Panc1 (cell line): ENCODE measurements around the gene GPR27.

Experiments
- CTCF ChIP-seq: fragments of 450-650 bp; IDR thresholded peaks from 2 replicates; pipeline ENCODE4 v1.5.1; 2017; ENCODE audit warnings: mild to moderate bottlenecking
- REST ChIP-seq, 2 experiments: IDR thresholded peaks; 2 replicates each; pipeline ENCODE4 v1.6.1; 2011 to 2012; ENCODE audit warnings: low read depth in 2 of 2, control low read depth in 1 of 2, low read length in 1 of 2, mild to moderate bottlenecking in 1 of 2, moderate library complexity in 1 of 2; ENCODE audit not compliant: insufficient read depth in 1 of 2

GRCh38 chr3:71744738-71745137 is 8.9 kb upstream of the GPR27 start:
- TF ChIP-seq CTCF (no peak), REST (IDR thresholded peaks at IDR 0.05; ENCODE audit: insufficient read depth in 1 of 2, low read depth in 2 of 2, low read length in 1 of 2) (no peak)
